ENCODE data around the gene IRGQ. TPM values are rescaled to one million over a fixed set of nuclear protein-coding genes. Genes with fewer than 3 reads are reported as not detected.

IRGQ gene
- polyA plus RNA-seq, 1 donor from 2014 or later: 156 TPM

- H3K9ac ChIP-seq (ENCODE audit: low read length): no peak overlapping the region
- no peaks in the 10 kb centered on the region for H3K9me3 ChIP-seq (ENCODE audit: low read length)
- no peaks in the 10 kb centered on the region for H3K9me2 ChIP-seq (ENCODE audit: insufficient read depth, low read length)
- no peak overlapping the region for H2AFZ ChIP-seq (ENCODE audit: low read depth, low read length)
- TF ChIP-seq POLR2AphosphoS5 (IDR thresholded peaks at IDR 0.05) (no peak), MXI1 (conservative IDR thresholded peaks at IDR 0.05; ENCODE audit: poor library complexity, severe bottlenecking) (no peak), RAD21 (conservative IDR thresholded peaks at IDR 0.05) (no peak), SMC3 (conservative IDR thresholded peaks at IDR 0.05; ENCODE audit: poor library complexity) (no peak), TAF1 (IDR thresholded peaks at IDR 0.05; ENCODE audit: low read depth) (no peak), EP300 (conservative IDR thresholded peaks at IDR 0.05; ENCODE audit: poor library complexity, severe bottlenecking) (no peak), REST (IDR thresholded peaks at IDR 0.05; ENCODE audit: borderline replicate concordance) (no peak), EZH2 (IDR thresholded peaks at IDR 0.05; ENCODE audit: borderline replicate concordance, insufficient read depth, low read length, poor library complexity, severe bottlenecking) (no peak)
- TF ChIP-seq, protein P1, sequence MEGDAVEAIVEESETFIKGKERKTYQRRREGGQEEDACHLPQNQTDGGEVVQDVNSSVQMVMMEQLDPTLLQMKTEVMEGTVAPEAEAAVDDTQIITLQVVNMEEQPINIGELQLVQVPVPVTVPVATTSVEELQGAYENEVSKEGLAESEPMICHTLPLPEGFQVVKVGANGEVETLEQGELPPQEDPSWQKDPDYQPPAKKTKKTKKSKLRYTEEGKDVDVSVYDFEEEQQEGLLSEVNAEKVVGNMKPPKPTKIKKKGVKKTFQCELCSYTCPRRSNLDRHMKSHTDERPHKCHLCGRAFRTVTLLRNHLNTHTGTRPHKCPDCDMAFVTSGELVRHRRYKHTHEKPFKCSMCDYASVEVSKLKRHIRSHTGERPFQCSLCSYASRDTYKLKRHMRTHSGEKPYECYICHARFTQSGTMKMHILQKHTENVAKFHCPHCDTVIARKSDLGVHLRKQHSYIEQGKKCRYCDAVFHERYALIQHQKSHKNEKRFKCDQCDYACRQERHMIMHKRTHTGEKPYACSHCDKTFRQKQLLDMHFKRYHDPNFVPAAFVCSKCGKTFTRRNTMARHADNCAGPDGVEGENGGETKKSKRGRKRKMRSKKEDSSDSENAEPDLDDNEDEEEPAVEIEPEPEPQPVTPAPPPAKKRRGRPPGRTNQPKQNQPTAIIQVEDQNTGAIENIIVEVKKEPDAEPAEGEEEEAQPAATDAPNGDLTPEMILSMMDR (IDR thresholded peaks at IDR 0.05; ENCODE audit: poor library complexity, severe bottlenecking): no peak
- no peaks in the 10 kb centered on the region for H3F3A ChIP-seq (ENCODE audit: insufficient read depth, low read length, poor library complexity, severe bottlenecking)
- H3K79me2 ChIP-seq (replicated peaks; ENCODE audit: insufficient read depth, low read length): peaks cover 10% of the 10 kb centered on the region
- H3K27me3 ChIP-seq (ENCODE audit: insufficient read depth, low read depth, low read length): no peaks in the 10 kb centered on the region
- no peaks in the 10 kb centered on the region for H4K20me1 ChIP-seq (ENCODE audit: insufficient read depth)
- no peak overlapping the region for H3K27ac ChIP-seq (ENCODE audit: low read length)
- no peak overlapping the region for H3K4me2 ChIP-seq (ENCODE audit: low read length)
- no peak overlapping the region for H3K4me3 ChIP-seq (ENCODE audit: low read length)
- no peaks in the 10 kb centered on the region for H3K36me3 ChIP-seq (ENCODE audit: insufficient read depth, low read length)
Measured at GRCh38 chr19:43644181-43644580, 48.2 kb upstream of the IRGQ start.

- Histone ChIP-seq H3F3A (ENCODE audit: insufficient read depth, low read length, poor library complexity, severe bottlenecking) (no peaks in the 10 kb centered on the region), H3K79me2 (replicated peaks; ENCODE audit: insufficient read depth, low read length) (peaks cover 19% of the 10 kb centered on the region), H3K4me3 (ENCODE audit: low read length) (no peak overlapping the region), H3K9me3 (ENCODE audit: low read length) (no peaks in the 10 kb centered on the region), H3K27me3 (ENCODE audit: insufficient read depth, low read depth, low read length) (no peaks in the 10 kb centered on the region), H3K9ac (ENCODE audit: low read length) (no peak overlapping the region), H2AFZ (ENCODE audit: low read depth, low read length) (no peak overlapping the region), H3K36me3 (ENCODE audit: insufficient read depth, low read length) (no peaks in the 10 kb centered on the region), H4K20me1 (ENCODE audit: insufficient read depth) (no peaks in the 10 kb centered on the region), H3K9me2 (ENCODE audit: insufficient read depth, low read length) (no peaks in the 10 kb centered on the region), H3K27ac (ENCODE audit: low read length) (no peak overlapping the region), H3K4me2 (ENCODE audit: low read length) (no peak overlapping the region)
- TF ChIP-seq, protein P1 (IDR thresholded peaks at IDR 0.05; ENCODE audit: poor library complexity, severe bottlenecking): no peak
- TF ChIP-seq MXI1 (conservative IDR thresholded peaks at IDR 0.05; ENCODE audit: poor library complexity, severe bottlenecking) (no peak), EP300 (conservative IDR thresholded peaks at IDR 0.05; ENCODE audit: poor library complexity, severe bottlenecking) (no peak), TAF1 (IDR thresholded peaks at IDR 0.05; ENCODE audit: low read depth) (no peak), SMC3 (conservative IDR thresholded peaks at IDR 0.05; ENCODE audit: poor library complexity) (no peak), POLR2AphosphoS5 (IDR thresholded peaks at IDR 0.05) (no peak), EZH2 (IDR thresholded peaks at IDR 0.05; ENCODE audit: borderline replicate concordance, insufficient read depth, low read length, poor library complexity, severe bottlenecking) (no peak), RAD21 (conservative IDR thresholded peaks at IDR 0.05) (no peak), REST (IDR thresholded peaks at IDR 0.05; ENCODE audit: borderline replicate concordance) (no peak)
Measured at GRCh38 chr19:43643326-43643725, 47.4 kb upstream of the IRGQ start.
